Heart left ventricle (tissue), 16 donors: Measurements from ENCODE around the gene ATF4. TPM values are rescaled to one million over a fixed set of nuclear protein-coding genes. Genes with fewer than 3 reads are reported as not detected.

Source experiments
- ATAC-seq, 4 donors: fragments of 200-7000 bp; cut with Tn5 transposase; one replicate each; pipeline ENCODE4 v1.9.1; 2020 to 2022; ENCODE audit warnings: moderate library complexity in 4 of 4, mild to moderate bottlenecking in 3 of 4, moderate number of reproducible peaks in 1 of 4
- DNase-seq, 5 donors: peaks; one replicate each; pipeline ENCODE4 v3.0.0-alpha.2; 2020
- H3K27ac ChIP-seq, 12 donors: fragments of 200-600 bp; sonication (generic) in 4 of 12; one replicate each; pipeline versions ENCODE4 v1.5.0 to v1.8.0; 2016 to 2022; ENCODE audit warnings: mild to moderate bottlenecking in 2 of 12
- H3K27me3 ChIP-seq, 9 donors: fragments of 200-600 bp; sonication (generic) in 2 of 9; one replicate each; pipeline versions ENCODE4 v1.5.1 to v1.8.0; 2016 to 2022; ENCODE audit warnings: mild to moderate bottlenecking in 3 of 9
- H3K36me3 ChIP-seq, 9 donors: fragments of 200-600 bp; sonication (generic) in 2 of 9; one replicate each; pipeline versions ENCODE4 v1.5.0 to v1.8.0; 2018 to 2022; ENCODE audit warnings: mild to moderate bottlenecking in 2 of 9
- H3K4me1 ChIP-seq, 12 donors: fragments of 200-600 bp; sonication (generic) in 4 of 12; one replicate each; pipeline versions ENCODE4 v1.5.0 to v1.8.0; 2016 to 2022; ENCODE audit warnings: mild to moderate bottlenecking in 3 of 12
- H3K4me3 ChIP-seq, 12 donors: fragments of 200-600 bp; sonication (generic) in 4 of 12; one replicate each; pipeline versions ENCODE4 v1.5.0 to v1.8.0; 2017 to 2022; ENCODE audit warnings: mild to moderate bottlenecking in 9 of 12, moderate library complexity in 4 of 12
- H3K9me3 ChIP-seq, 12 donors: fragments of 200-600 bp; sonication (generic) in 4 of 12; one replicate each; pipeline versions ENCODE4 v1.5.0 to v1.8.0; 2016 to 2022; ENCODE audit warnings: mild to moderate bottlenecking in 1 of 12
- POLR2A ChIP-seq, 2 donors: fragments of 450-650 bp; IDR thresholded peaks; one replicate each; pipeline ENCODE4 v1.6.1; 2017; ENCODE audit warnings: antibody characterized with exemption in 2 of 2, mild to moderate bottlenecking in 2 of 2, moderate library complexity in 2 of 2
- WGBS, 4 donors: extraction: QIAGEN DNeasy Blood & Tissue Kit in 2 of 4; methylation state at CpG; one replicate each; pipeline versions ENCODE4 v1.1.5 to v1.1.7; 2013 to 2018; 5-methylcytosine and 5-hydroxymethylcytosine counted together
- intact Hi-C, 10 donors: fragments of 100-400 bp; cut with DNase I; formaldehyde crosslinking; loops; one replicate each; pipeline versions ENCODE4 v1.11.1 to v1.14.2; 2022
- polyA plus RNA-seq, 2 donors: library from polyadenylated mRNA; stranded (reverse); fragments of 200-250 nt; gene quantifications; one replicate each; pipeline ENCODE4 v1.2.3, GENCODE V29; 2013
- total RNA-seq, 9 donors: library from RNA; depleted of rRNA in 2 of 9; stranded (reverse); fragments of >200 nt in 2 of 9; fragmentation: NEBNext Ultra II Directional in 3 of 9; extraction: Animal tissue kit (Norgen Biotek cat#: 25700) in 3 of 9; gene quantifications; one replicate each; pipeline versions ENCODE4 v1.1.0 to v1.2.4, GENCODE V29; 2016 to 2023
- TF ChIP-seq, protein P1 (sequence below), 12 donors: fragments of 200-600 bp; sonication (generic) in 4 of 12; IDR thresholded peaks; one replicate each; pipeline versions ENCODE4 v1.5.0 to v1.8.0; 2018 to 2022; ENCODE audit warnings: antibody characterized with exemption in 12 of 12, mild to moderate bottlenecking in 5 of 12
- donor health status: ischemic (EF 13 %, LVEDD 7.1; RV severe dilation, severe dysfunction).
- donor health status: healthy with polysubstance abuse.
- donor health status: DM: no; HTN: yes; CAD: no.
- donor health status: DM: no; HTN: no; CAD: no.
- donor health status: ischemic (EF 25% LVEDD 6.9; RV normal size, moderate dysfunction).
- donor health status: ischemic (EF 25% LVEDD 5.7; RV mildly dilated, moderate dysfunction).
- donor health status: healthy.
- donor health status: DM: yes; HTN: yes; CAD: no.
- donor health status: ischemic (EF 35%, LVEDD 5.7; RV mildly dilated, moderate dysfunction).
- donor health status: nonischemic (EF 11% LVEDD 7.7; RV severe dilation, severe dysfunction).
- donor health status: DM: yes; HTN: yes; CAD: no.
- donor health status: PGD.
- donor health status: ischemic (EF 29% LVEDD 5.4; RV normal size, mild dysfunction).
- donor health status: nonischemic (EF 23%, LVEDD 6.1; RV moderate dilation, normal function).

Gene ATF4
- total and polyA plus RNA-seq, 11 donors: 117 to 458 (median 176) TPM

DNA sequence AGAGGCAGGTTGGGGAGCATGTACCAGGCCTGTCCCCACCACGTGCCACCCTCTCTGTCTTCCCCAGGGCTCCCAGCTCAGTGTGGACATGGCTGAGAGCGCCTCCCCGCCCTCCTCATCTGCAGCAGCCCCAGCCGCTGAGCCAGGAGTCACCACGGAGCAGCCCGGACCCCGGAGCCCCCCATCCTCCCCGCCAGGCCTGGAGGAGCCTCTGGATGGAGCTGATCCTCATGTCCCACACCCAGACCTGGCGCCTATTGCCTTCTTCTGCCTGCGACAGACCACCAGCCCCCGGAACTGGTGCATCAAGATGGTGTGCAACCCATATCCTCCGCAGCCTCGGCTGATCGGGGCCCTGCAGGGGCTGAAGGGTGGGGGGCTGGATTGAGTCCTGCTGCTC, 50.3 kb downstream of the ATF4 start, which contains the start of gene CACNA1I:
TSS of gene CACNA1I (plus strand) at position 89 of the 400 bp plus-strand sequence. CDS start at position 89, 0 bp downstream.
- Histone ChIP-seq H3K27ac (no peak within 1 kb of the TSS), H3K4me3 (no peak within 1 kb of the TSS), H3K4me1 (no peaks in the 10 kb centered on the region), H3K27me3 (peaks cover 0 to 26% (median 0%) of the 10 kb centered on the region in 9 donors), H3K9me3 (no peaks in the 10 kb centered on the region), H3K36me3 (no peaks in the 10 kb centered on the region)
- 79 to 85% (median 80%) methylated on average over 9 to 14 of the region's 14 CpGs for WGBS, 4 donors
- intact Hi-C loops: no loop called here
- no peak for TF ChIP-seq POLR2A (IDR thresholded peaks at IDR 0.05)
- TF ChIP-seq, protein P1, sequence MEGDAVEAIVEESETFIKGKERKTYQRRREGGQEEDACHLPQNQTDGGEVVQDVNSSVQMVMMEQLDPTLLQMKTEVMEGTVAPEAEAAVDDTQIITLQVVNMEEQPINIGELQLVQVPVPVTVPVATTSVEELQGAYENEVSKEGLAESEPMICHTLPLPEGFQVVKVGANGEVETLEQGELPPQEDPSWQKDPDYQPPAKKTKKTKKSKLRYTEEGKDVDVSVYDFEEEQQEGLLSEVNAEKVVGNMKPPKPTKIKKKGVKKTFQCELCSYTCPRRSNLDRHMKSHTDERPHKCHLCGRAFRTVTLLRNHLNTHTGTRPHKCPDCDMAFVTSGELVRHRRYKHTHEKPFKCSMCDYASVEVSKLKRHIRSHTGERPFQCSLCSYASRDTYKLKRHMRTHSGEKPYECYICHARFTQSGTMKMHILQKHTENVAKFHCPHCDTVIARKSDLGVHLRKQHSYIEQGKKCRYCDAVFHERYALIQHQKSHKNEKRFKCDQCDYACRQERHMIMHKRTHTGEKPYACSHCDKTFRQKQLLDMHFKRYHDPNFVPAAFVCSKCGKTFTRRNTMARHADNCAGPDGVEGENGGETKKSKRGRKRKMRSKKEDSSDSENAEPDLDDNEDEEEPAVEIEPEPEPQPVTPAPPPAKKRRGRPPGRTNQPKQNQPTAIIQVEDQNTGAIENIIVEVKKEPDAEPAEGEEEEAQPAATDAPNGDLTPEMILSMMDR (IDR thresholded peaks at IDR 0.05): no peak
- DNase-seq: no peak
- no peak for ATAC-seq

DNA sequence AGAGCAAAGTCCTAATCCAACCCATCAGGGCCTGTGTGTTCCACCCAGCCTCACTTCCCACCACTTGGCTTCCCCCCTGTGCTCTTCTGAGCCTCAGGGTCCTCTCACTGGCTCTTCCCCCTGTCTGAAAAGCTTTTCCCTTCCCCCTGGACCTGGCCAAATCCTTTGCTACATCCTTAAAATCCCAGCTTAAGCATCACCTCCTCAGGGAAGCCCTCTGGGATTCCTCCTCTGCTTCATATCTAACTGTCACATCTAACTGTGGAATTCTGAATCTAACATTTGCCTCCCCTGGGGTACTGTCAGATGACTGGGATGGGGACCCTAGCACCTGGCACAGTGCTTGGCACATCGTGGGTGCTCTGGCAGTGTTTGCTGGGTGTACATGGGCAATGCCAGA, 51.2 kb downstream of the ATF4 start:
- no peak for ATAC-seq
- Histone ChIP-seq H3K9me3 (no peaks in the 10 kb centered on the region), H3K4me1 (no peaks in the 10 kb centered on the region), H3K4me3 (no peak overlapping the region), H3K36me3 (no peaks in the 10 kb centered on the region), H3K27me3 (peaks cover 0 to 26% (median 0%) of the 10 kb centered on the region in 9 donors), H3K27ac (no peak overlapping the region)
- no peak for DNase-seq
- WGBS, 4 donors: 57 to 72% (median 63%) methylated on average over 1 of the region's 1 CpG
- TF ChIP-seq, protein P1 (IDR thresholded peaks at IDR 0.05): no peak
- TF ChIP-seq POLR2A (IDR thresholded peaks at IDR 0.05): no peak
- intact Hi-C loops: no loop called here

Other genes with a start within 250 kb of the ATF4 start
- gene RPL3, start 200.9 kb upstream of the ATF4 start, total RNA-seq: 100 to 1,000 TPM; 237 to 911 (median 336) TPM
- 1,000 to 10,000 TPM in 1 of 2 donors, 100 to 1,000 TPM in 1; 329 to 1,765 TPM for gene RPL3, start 200.9 kb upstream of the ATF4 start, polyA plus RNA-seq
- gene SYNGR1, start 170.6 kb upstream of the ATF4 start, total RNA-seq: 10 to 100 TPM; 20.0 to 49.9 (median 38.6) TPM
- gene SYNGR1, start 170.6 kb upstream of the ATF4 start, polyA plus RNA-seq: 10 to 100 TPM; 39.3 to 41.9 TPM
- 10 to 100 TPM; 14.5 to 21.7 (median 17.4) TPM for gene TAB1, start 120.8 kb upstream of the ATF4 start, total RNA-seq
- 10 to 100 TPM; 17.8 to 18.1 TPM for gene TAB1, start 120.8 kb upstream of the ATF4 start, polyA plus RNA-seq
- gene MGAT3, start 63.5 kb upstream of the ATF4 start, total RNA-seq: 1 to 10 TPM; 3.4 to 9.9 (median 4.7) TPM
- gene MGAT3, start 63.5 kb upstream of the ATF4 start, polyA plus RNA-seq: 1 to 10 TPM; 2.2 to 2.6 TPM
- 10 to 100 TPM; 15.4 to 25.2 (median 18.7) TPM for gene MIEF1, start 18.3 kb upstream of the ATF4 start, total RNA-seq
- 10 to 100 TPM in 1 of 2 donors, 1 to 10 TPM in 1; 6.5 to 22.3 TPM for gene MIEF1, start 18.3 kb upstream of the ATF4 start, polyA plus RNA-seq
- 100 to 1,000 TPM in 2 of 9 donors, 10 to 100 TPM in 7; 33.2 to 108 (median 44.5) TPM for gene RPS19BP1, start 12.2 kb downstream of the ATF4 start, total RNA-seq
- 100 to 1,000 TPM; 154 to 220 TPM for gene RPS19BP1, start 12.2 kb downstream of the ATF4 start, polyA plus RNA-seq
- gene CACNA1I, start 50.2 kb downstream of the ATF4 start, total RNA-seq: under 1 TPM in 3 of 9 donors, not detected in 6; 0.02 to 0.07 (median 0.04) TPM
- gene CACNA1I, start 50.2 kb downstream of the ATF4 start, polyA plus RNA-seq: under 1 TPM; 0.01 to 0.04 TPM